Lung (tissue), 12 donors: ENCODE data around the gene DCAF8. TPM values are rescaled to one million over a fixed set of nuclear protein-coding genes. Genes with fewer than 3 reads are reported as not detected.

Source experiments
- ATAC-seq: fragments of 200-7000 bp; cut with Tn5 transposase; one replicate; pipeline ENCODE4 v1.9.1; 2020; ENCODE audit warnings: moderate number of reproducible peaks; ENCODE audit not compliant: insufficient read depth, low FRiP score
- DNase-seq, 3 donors: peaks; one replicate each; pipeline ENCODE4 v3.0.0-alpha.2; 2013 to 2017
- H3K27ac ChIP-seq, 2 donors: one replicate each; pipeline ENCODE4 v1.5.1; 2013; ENCODE audit warnings: mild to moderate bottlenecking in 2 of 2, moderate library complexity in 2 of 2, control low read depth in 1 of 2, inconsistent platforms in 1 of 2, low read depth in 1 of 2, low read length in 1 of 2
- H3K27me3 ChIP-seq, 3 donors: one replicate each; pipeline ENCODE4 v1.5.1; 2013; ENCODE audit warnings: low read length in 2 of 3; ENCODE audit not compliant: control insufficient read depth in 3 of 3, insufficient read depth in 3 of 3
- H3K36me3 ChIP-seq, 4 donors: one replicate each; pipeline ENCODE4 v1.5.1; 2013; ENCODE audit warnings: low read length in 4 of 4, mild to moderate bottlenecking in 1 of 4, moderate library complexity in 1 of 4; ENCODE audit not compliant: control insufficient read depth in 4 of 4, insufficient read depth in 4 of 4
- H3K4me1 ChIP-seq, 5 donors: one replicate each; pipeline ENCODE4 v1.5.1; 2013; ENCODE audit warnings: low read length in 5 of 5, mild to moderate bottlenecking in 2 of 5, moderate library complexity in 1 of 5; ENCODE audit not compliant: control insufficient read depth in 5 of 5, insufficient read depth in 5 of 5
- H3K4me3 ChIP-seq: one replicate; pipeline ENCODE4 v1.5.1; 2013; ENCODE audit warnings: mild to moderate bottlenecking, control low read depth, moderate library complexity
- H3K9ac ChIP-seq, 2 donors: one replicate each; pipeline ENCODE4 v1.5.1; 2013; ENCODE audit warnings: low read length in 2 of 2, control low read depth in 1 of 2; ENCODE audit not compliant: insufficient read depth in 1 of 2
- H3K9me3 ChIP-seq, 4 donors: one replicate each; pipeline ENCODE4 v1.5.1; 2013; ENCODE audit warnings: low read length in 3 of 4, mild to moderate bottlenecking in 1 of 4, moderate library complexity in 1 of 4; ENCODE audit not compliant: control insufficient read depth in 4 of 4, insufficient read depth in 3 of 4
- CTCF ChIP-seq: IDR thresholded peaks from 2 replicates; pipeline ENCODE4 v1.5.1; 2012; ENCODE audit warnings: mild to moderate bottlenecking; ENCODE audit errors: control extremely low read depth, extremely low read depth
- WGBS, 2 donors: extraction: QIAGEN DNeasy Blood & Tissue Kit; methylation state at CpG; one replicate each; pipeline ENCODE4 v1.1.7; 2013; 5-methylcytosine and 5-hydroxymethylcytosine counted together
- polyA plus RNA-seq, 2 donors: library from polyadenylated mRNA; stranded (reverse); fragments of 200-250 nt; gene quantifications; one replicate each; pipeline ENCODE4 v1.2.1, GENCODE V29; 2013
- total RNA-seq, 2 donors: library from RNA; depleted of rRNA in 1 of 2; stranded (reverse); fragments of >200 nt in 1 of 2; gene quantifications; one replicate each; pipeline ENCODE4 v1.2.1, GENCODE V29; 2014 to 2021
- donor health status: control.
- donor health status: control.
- donor health status: Bipolar disorder and iron deficiency.
- donor health status: healthy.
- donor health status: DM: yes; HTN: yes; CAD: no.

DCAF8 gene
- total and polyA plus RNA-seq, 4 donors: 64.0 to 207 (median 88.1) TPM

- Histone ChIP-seq H3K9me3 (no peaks in the 10 kb centered on the region), H3K36me3 (no peaks in the 10 kb centered on the region), H3K27me3 (no peaks in the 10 kb centered on the region), H3K27ac (no peak overlapping the region), H3K9ac (peak overlapping the region in 1 of 2 donors; percentile 78), H3K4me3 (no peak overlapping the region), H3K4me1 (peaks cover 0 to 19% (median 3%) of the 10 kb centered on the region in 5 donors)
- ATAC-seq (no peak), DNase-seq (no peak)
- WGBS, 2 donors: 92 to 95% methylated on average over 9 of the region's 9 CpGs
- no peak for TF ChIP-seq CTCF
Observed at GRCh38 chr1:160193832-160194736, 68.3 kb downstream of the DCAF8 start.

- TF ChIP-seq CTCF: peak; percentile 97
- H3K36me3 ChIP-seq: no peaks in the 10 kb centered on the region
- peak; percentile 91 to 94 (median 93) for DNase-seq
- no peaks in the 10 kb centered on the region for H3K27me3 ChIP-seq
- H3K27ac ChIP-seq: peak overlapping the region in 1 of 2 donors; percentile 75
- H3K4me3 ChIP-seq: no peak overlapping the region
- peak; percentile 88 for ATAC-seq
- peaks cover 0 to 19% (median 3%) of the 10 kb centered on the region in 5 donors for H3K4me1 ChIP-seq
- peak overlapping the region in 1 of 2 donors; percentile 78 for H3K9ac ChIP-seq
- no peaks in the 10 kb centered on the region for H3K9me3 ChIP-seq
- 32 to 35% methylated on average over 16 of the region's 16 CpGs for WGBS, 2 donors
Observed at GRCh38 chr1:160193091-160193819, 69.1 kb downstream of the DCAF8 start.

- Histone ChIP-seq H3K9me3 (no peaks in the 10 kb centered on the region), H3K9ac (no peak overlapping the region), H3K27me3 (no peaks in the 10 kb centered on the region), H3K36me3 (no peaks in the 10 kb centered on the region), H3K27ac (no peak overlapping the region), H3K4me1 (peaks cover 0 to 19% (median 3%) of the 10 kb centered on the region in 5 donors), H3K4me3 (no peak overlapping the region)
- TF ChIP-seq CTCF: no peak
- no peak for ATAC-seq
- no peak for DNase-seq
Observed at GRCh38 chr1:160192234-160192633, 70.1 kb downstream of the DCAF8 start.
